Gastroesophageal sphincter (tissue), 4 donors: ENCODE measurements around the gene EEIG2. TPM values are rescaled to one million over a fixed set of nuclear protein-coding genes. Genes with fewer than 3 reads are reported as not detected.

Source experiments
- ATAC-seq: fragments of 150-250 bp; one replicate; pipeline ENCODE4 v1.9.1; 2016; ENCODE audit warnings: mild to moderate bottlenecking, moderate library complexity
- H3K27ac ChIP-seq, 4 donors: fragments of 200-600 bp; sonication (generic) in 3 of 4; 1 replicate in 3 of 4; 2 replicates in 1 of 4; pipeline ENCODE4 v1.5.1; 2016 to 2019
- H3K27me3 ChIP-seq: fragments of 200-600 bp; sonication (generic); one replicate; pipeline ENCODE4 v1.5.1; 2019
- H3K36me3 ChIP-seq, 2 donors: fragments of 200-600 bp; sonication (generic); one replicate each; pipeline ENCODE4 v1.5.1; 2019; ENCODE audit warnings: control low read depth in 1 of 2
- H3K4me1 ChIP-seq, 3 donors: fragments of 200-600 bp; sonication (generic); 1 replicate in 2 of 3; 2 replicates in 1 of 3; pipeline ENCODE4 v1.5.1; 2016 to 2019; ENCODE audit warnings: control low read depth in 2 of 3
- H3K4me3 ChIP-seq, 2 donors: fragments of 200-600 bp; sonication (generic); one replicate each; pipeline ENCODE4 v1.5.1; 2019; ENCODE audit warnings: mild to moderate bottlenecking in 1 of 2, moderate library complexity in 1 of 2
- H3K9me3 ChIP-seq, 3 donors: fragments of 200-600 bp; sonication (generic); one replicate each; pipeline ENCODE4 v1.5.1; 2017 to 2019; ENCODE audit warnings: control low read depth in 2 of 3
- EP300 ChIP-seq: sonication (generic); formaldehyde crosslinking; IDR thresholded peaks from one replicate; pipeline ENCODE4 v1.6.1; 2017; ENCODE audit warnings: antibody characterized with exemption, mild to moderate bottlenecking
- POLR2A ChIP-seq, 2 donors: fragments of 450-650 bp; IDR thresholded peaks; one replicate each; pipeline ENCODE4 v1.6.1; 2017; ENCODE audit warnings: antibody characterized with exemption in 2 of 2, mild to moderate bottlenecking in 2 of 2, moderate library complexity in 1 of 2
- POLR2AphosphoS5 ChIP-seq: sonication (generic); formaldehyde crosslinking; IDR thresholded peaks from one replicate; pipeline ENCODE4 v1.6.1; 2017; ENCODE audit warnings: antibody characterized with exemption
- WGBS, 2 donors: methylation state at CpG; one replicate each; pipeline ENCODE4 v1.1.5; 2018; ENCODE audit warnings: low coverage in 1 of 2; 5-methylcytosine and 5-hydroxymethylcytosine counted together
- total RNA-seq, 4 donors: library from RNA; depleted of rRNA; stranded (reverse); fragments of >200 nt; gene quantifications; one replicate each; pipeline ENCODE4 v1.1.0, GENCODE V29; 2016
- TF ChIP-seq, protein P1 (sequence below), 4 experiments: fragments of 200-600 bp in 2 of 4; fragments of 450-650 bp in 2 of 4; sonication (generic) in 1 of 4; IDR thresholded peaks; one replicate each; pipeline ENCODE4 v1.5.1; 2017 to 2019; ENCODE audit warnings: antibody characterized with exemption in 4 of 4, mild to moderate bottlenecking in 2 of 4, moderate library complexity in 2 of 4

Gene EEIG2
- total RNA-seq, 4 donors from 2014 or later: 11.6 to 23.8 (median 14.9) TPM

DNA sequence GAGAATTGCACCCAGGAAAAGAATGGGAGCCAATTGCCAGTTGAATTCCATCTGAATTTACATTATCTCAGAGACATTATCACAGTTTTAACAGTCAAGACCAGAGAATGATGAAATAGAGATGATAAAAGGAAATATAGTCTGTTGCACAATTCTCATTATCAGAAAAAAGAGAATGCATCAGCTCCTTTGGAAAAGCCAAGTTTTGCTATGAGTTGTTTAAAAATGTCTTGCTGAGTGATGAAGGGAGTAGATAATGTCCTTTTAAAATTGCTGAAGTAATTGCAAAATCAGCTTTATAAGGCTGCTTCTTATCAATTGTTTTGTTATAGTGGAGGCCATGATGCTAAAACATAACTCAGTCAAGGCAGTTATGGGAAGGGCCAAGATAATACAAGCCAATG lies 37.9 kb upstream of the EEIG2 start:
- no peaks in the 10 kb centered on the region for H3K4me1 ChIP-seq
- no peaks in the 10 kb centered on the region for H3K36me3 ChIP-seq
- no peaks in the 10 kb centered on the region for H3K9me3 ChIP-seq
- H3K4me3 ChIP-seq: no peak overlapping the region
- no peak overlapping the region for H3K27ac ChIP-seq
- no peak for ATAC-seq
- TF ChIP-seq POLR2A (IDR thresholded peaks at IDR 0.05): no peak
- TF ChIP-seq EP300: no peak
- TF ChIP-seq, protein P1, sequence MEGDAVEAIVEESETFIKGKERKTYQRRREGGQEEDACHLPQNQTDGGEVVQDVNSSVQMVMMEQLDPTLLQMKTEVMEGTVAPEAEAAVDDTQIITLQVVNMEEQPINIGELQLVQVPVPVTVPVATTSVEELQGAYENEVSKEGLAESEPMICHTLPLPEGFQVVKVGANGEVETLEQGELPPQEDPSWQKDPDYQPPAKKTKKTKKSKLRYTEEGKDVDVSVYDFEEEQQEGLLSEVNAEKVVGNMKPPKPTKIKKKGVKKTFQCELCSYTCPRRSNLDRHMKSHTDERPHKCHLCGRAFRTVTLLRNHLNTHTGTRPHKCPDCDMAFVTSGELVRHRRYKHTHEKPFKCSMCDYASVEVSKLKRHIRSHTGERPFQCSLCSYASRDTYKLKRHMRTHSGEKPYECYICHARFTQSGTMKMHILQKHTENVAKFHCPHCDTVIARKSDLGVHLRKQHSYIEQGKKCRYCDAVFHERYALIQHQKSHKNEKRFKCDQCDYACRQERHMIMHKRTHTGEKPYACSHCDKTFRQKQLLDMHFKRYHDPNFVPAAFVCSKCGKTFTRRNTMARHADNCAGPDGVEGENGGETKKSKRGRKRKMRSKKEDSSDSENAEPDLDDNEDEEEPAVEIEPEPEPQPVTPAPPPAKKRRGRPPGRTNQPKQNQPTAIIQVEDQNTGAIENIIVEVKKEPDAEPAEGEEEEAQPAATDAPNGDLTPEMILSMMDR (IDR thresholded peaks at IDR 0.05): no peak
- no peak for TF ChIP-seq POLR2AphosphoS5
- peaks cover 12% of the 10 kb centered on the region for H3K27me3 ChIP-seq

DNA sequence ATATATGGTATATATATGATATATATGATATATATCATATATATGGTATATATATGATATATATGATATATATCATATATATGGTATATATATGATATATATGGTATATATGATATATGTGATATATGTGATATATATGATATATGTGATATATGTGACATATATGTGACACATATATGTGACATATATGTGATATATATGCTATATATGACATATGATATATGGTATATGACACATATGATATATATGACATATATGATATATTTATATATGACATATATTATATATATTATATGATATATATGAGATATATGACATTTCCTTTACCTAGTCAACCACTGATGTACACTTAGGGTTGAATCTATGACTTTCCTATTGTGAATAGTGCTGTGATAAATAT lies 36.1 kb upstream of the EEIG2 start:
- no peak for TF ChIP-seq POLR2AphosphoS5
- TF ChIP-seq EP300: no peak
- no peak for TF ChIP-seq POLR2A (IDR thresholded peaks at IDR 0.05)
- TF ChIP-seq, protein P1 (IDR thresholded peaks at IDR 0.05): no peak
- H3K9me3 ChIP-seq: no peaks in the 10 kb centered on the region
- H3K36me3 ChIP-seq: no peaks in the 10 kb centered on the region
- ATAC-seq: no peak
- no peak overlapping the region for H3K4me3 ChIP-seq
- no peak overlapping the region for H3K27ac ChIP-seq
- H3K4me1 ChIP-seq: no peaks in the 10 kb centered on the region
- peaks cover 12% of the 10 kb centered on the region for H3K27me3 ChIP-seq

DNA sequence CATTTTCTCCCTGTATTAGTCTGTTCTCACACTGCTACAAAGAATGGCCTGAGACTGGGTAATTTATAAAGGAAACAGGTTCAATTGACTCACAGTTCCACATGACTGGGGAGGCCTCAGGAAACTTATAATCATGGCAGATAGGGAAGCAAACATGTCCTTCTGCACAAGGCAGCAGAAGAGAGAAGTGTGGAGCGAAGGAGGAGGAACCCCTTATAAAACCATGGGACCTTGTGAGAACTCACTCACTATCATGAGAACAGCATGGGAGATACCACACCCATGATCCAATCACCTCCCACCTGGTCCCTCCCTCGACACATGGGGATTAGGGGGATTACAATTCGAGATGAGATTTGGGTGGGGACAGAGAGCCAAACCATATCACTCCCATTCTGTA lies 35.2 kb upstream of the EEIG2 start:
- ATAC-seq: no peak
- Histone ChIP-seq H3K36me3 (no peaks in the 10 kb centered on the region), H3K27me3 (peaks cover 10% of the 10 kb centered on the region), H3K9me3 (no peaks in the 10 kb centered on the region), H3K27ac (no peak overlapping the region), H3K4me3 (no peak overlapping the region), H3K4me1 (no peaks in the 10 kb centered on the region)
- no peak for TF ChIP-seq POLR2AphosphoS5
- TF ChIP-seq, protein P1 (IDR thresholded peaks at IDR 0.05): no peak
- TF ChIP-seq POLR2A (IDR thresholded peaks at IDR 0.05): no peak
- no peak for TF ChIP-seq EP300
- 83 to 93% methylated on average over 3 of the region's 3 CpGs for WGBS, 2 donors

DNA sequence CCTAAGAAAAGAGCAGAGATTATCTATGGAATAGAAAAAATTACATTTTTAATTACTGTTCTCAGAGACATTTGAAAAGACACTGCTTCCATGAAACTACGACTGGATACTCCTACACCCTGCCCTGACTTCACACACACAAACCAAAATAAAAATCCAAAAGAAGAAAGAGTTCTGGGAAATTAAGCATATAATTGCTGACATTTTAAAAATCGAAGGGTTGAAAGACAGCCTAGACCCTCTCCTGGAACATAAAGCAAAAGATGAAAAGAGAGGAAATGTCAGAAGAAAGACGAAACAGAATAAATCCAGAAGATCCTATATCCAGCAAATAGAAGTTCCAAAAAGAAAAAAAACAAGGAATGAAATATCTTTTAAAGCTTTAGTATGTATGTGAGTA lies 32.8 kb upstream of the EEIG2 start:
- Histone ChIP-seq H3K36me3 (no peaks in the 10 kb centered on the region), H3K4me1 (peaks cover 0 to 10% (median 0%) of the 10 kb centered on the region in 3 donors), H3K27me3 (no peaks in the 10 kb centered on the region), H3K4me3 (no peak overlapping the region), H3K27ac (no peak overlapping the region), H3K9me3 (no peaks in the 10 kb centered on the region)
- TF ChIP-seq EP300 (no peak), POLR2A (IDR thresholded peaks at IDR 0.05) (no peak), POLR2AphosphoS5 (no peak)
- TF ChIP-seq, protein P1 (IDR thresholded peaks at IDR 0.05): no peak
- ATAC-seq: no peak
- WGBS, 2 donors: 54 to 82% methylated on average over 3 of the region's 3 CpGs

DNA sequence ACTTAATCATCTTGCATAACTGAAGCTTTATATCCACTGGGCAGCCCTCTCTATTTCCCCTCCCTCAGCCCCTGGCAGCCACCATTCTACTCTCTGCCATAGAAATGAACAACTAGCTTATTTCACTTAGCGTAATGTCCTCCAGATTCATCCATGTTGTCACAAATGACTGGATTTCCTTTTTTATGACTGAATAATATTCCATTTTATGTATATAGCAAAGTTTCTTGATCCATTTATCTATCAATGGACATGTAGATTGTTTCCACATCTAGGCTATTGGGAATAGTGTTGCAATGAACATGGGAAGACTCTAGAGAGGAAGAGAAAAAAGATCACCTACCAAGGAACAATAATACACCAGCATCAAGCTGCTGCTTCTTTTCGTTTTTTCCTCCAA lies 32.1 kb upstream of the EEIG2 start:
- H3K36me3 ChIP-seq: no peaks in the 10 kb centered on the region
- WGBS, 2 donors: 89 to 92% methylated on average over 1 to 2 of the region's 2 CpGs

More for the DNA sequence above, 32.1 kb upstream of the EEIG2 start:
- peaks cover 0 to 10% (median 0%) of the 10 kb centered on the region in 3 donors for H3K4me1 ChIP-seq
- no peak overlapping the region for H3K27ac ChIP-seq
- no peaks in the 10 kb centered on the region for H3K9me3 ChIP-seq
- no peak overlapping the region for H3K4me3 ChIP-seq
- no peak for ATAC-seq
- no peaks in the 10 kb centered on the region for H3K27me3 ChIP-seq
- no peak for TF ChIP-seq POLR2AphosphoS5
- TF ChIP-seq, protein P1 (IDR thresholded peaks at IDR 0.05): no peak
